GM19397 (cell line): Measurements from ENCODE around the gene RFPL2.
"Not testable (repeated sequence)": the region's sequence is repeated elsewhere in the genome, so short reads cannot be mapped to it uniquely, and the experiment has no call there.

Source experiments
- ATAC-seq: cut with Tn5 transposase; IDR thresholded peaks from one replicate; pipeline ENCODE4 v1.9.1; 2021; ENCODE audit warnings: mild to moderate bottlenecking, moderate library complexity; ENCODE audit not compliant: unreplicated experiment

Gene RFPL2

DNA sequence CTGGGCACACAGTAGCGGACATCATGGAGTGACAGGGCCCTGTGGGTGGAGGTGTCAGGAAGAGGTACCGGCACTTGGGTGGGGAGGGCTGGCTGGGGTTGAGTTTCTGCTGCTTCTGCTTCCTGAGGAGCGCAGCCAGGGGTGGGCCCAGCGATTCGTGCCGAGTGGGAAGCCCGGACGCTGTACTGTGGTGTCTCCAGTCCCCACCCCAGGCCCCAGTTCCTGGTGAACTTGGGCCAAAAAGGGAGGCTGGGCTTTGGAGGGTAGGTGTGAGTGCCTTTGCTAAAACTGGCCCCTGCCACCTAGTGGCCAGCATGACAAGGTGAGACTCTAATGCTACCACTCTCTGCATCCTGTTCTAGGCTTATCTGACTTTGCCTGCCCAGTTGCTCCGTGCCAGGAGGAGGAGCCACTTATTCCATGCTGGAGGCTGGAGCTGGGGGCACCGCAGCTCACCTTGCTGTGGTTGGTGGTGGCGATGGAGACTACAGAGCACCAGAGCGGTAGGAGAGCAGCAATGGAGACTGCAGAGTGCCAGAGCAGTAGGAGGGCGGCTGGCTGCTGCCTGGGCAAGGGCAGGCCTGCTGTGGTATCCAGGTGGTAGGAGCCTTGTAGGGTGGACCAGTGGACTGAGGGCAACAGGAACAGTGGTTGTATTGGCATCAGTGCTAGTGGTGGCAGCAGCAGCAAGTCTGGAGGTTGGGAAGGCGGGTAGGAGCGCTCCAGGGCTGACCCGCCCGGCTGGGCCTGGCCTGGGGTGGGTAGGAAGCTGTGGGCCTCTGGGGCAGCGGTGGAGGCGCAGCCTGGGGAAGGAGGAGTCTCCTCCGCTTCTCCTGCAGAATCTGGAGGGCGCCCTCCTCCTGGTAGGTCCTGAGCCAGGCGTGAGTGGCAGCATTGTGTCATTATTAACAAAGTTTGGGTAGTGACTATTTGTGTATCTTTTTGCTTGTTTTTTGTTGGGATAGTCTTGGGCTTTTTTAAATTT, 2.2 kb upstream of the RFPL2 start:
- ATAC-seq = no peak

DNA sequence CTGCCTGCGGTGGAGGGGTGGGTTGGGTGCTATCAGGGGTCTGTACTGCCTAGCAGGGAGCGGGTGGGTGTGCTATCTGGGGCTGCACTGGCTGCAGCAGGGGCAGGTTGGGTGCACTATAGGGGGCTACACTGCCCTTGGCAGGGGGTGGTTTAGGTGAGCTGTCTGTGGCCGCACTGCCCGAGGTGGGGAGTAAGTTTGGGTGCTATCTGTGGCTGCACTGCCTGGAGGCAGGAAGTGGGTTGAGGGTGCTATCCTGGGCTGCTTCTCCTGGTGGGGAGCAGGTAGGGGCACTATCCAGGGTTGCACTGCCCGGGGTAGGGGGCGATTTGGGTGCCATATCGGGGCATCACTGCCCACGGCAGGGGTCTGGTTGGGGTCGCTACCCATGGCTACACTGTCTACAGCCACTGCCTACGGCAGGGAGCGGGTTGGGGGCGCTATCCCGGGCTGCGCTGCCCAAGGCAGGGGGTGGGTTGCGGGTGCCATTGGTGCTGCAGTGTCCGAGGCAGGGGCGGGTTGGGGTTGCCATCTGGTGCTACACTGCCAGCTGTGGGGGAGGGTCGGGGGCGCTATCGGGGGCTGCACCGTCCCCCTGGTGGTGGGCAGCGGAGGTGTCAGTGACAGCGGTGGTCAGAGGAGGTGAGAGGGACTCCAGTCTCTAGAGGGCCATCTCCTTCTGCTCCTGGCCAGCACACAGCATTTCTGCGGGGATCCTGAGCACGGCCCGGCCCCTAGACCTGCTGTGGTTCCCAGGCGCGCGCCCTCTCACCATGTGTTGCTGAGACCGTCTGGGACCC, 1.3 kb upstream of the RFPL2 start:
- ATAC-seq = no peak

DNA sequence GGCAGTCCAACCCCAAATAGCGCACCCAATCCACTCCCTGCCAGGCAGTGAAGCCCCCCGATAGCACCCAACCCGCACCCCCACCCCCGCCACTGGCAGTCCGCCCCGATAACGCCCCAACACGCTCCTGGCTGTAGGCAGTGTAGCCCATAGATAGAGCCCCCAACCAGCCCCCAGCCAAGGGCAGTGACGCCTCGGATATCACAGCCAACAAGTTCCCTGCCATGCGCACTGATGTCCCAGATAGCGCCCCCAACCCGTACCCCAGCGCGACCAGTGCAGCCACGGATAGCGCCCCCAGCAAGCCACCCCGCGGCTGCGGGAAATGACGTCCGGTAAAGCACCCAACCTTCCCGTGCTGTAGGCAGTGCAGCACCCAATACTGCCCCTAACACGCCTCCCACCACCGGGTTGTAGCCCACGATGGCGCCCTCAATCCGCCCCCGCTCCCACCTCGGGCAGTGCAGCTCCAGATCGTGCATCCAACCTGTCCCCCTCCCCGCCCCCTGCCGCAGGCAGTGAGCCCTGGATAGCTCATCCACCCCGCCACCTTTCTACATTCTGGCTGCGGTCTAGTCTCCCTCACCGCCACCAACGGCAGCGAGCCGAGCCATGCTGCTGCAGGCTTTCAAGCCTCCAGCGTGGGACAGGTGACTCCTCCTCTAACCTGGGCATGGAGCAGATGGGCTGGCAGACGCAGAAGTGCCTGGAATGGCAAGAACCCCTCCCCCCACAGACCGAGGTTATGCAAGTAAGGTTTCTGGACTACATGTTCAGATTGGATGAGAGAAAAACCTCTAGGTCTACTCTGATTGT, 625 bp downstream of the RFPL2 start:
- no peak for ATAC-seq

DNA sequence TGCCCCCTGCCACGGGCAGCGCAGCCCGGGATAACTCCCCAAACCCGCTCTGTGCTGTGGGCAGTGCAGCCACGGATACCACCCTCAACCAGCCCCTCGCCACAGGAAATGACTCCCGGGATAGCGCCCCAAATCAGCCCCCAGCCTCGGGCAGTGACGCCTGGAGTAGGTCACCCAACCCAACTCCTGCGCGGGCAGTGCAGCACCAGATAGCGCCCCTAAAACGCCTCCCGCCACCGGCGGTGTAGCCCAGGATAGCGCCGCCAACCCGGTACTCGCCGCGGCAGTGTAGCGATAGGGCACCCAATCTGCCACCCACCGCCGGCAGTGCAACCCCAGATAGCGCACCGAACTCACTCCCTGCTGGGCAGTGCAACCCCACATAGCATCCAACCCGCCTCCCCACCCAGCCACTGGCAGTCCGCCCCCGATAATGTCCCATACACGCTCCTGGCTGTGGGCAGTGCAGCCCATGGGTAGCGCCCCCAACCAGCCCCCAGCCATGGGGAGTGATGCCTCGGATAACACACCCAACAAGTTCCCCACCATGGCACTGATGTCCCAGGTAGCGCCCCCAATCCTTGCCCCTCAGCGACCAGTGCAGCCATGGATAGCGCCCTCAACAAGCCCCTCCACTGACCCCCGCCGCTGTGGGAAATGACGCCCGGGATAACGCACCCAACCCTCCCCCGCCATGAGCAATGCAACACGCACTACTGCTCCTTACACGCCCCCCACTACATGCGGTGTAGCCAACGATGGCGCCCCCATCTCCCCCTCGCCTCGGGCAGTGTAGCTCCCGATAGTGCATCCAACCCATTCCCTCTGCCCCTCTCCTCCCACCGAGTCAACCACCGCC, 1.5 kb downstream of the RFPL2 start:
- ATAC-seq = no peak

DNA sequence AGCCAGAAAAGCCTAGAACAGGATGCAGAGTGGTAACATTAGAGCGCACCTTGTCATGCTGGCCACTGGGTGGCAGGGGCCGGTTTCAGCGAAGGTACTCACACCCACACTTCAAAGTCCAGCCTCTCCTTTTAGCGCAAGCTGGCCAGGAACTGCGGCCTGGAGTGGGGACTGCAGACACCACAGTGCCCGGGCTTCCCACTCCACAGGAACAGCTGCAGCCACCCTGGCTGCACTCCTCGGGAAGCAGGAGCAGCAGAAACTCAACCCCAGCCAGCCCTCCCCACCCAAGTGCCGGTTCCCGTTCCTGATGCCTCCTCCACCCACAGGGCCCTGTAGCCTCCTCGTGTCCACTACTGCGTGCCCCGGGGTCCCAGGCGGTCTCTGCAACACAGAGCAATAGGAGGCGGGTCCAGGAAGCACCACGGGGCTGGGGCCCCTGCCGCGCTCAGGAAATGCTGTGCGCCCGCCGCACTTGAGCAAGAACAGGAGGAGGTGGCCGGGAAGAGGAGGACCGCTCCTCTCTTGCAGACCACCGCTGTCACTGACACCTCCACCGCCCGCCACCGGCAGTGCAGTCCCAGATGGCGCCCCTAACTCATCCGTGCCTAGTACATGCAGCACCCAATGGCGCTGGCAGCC, 2.2 kb downstream of the RFPL2 start:
- ATAC-seq = no peak

DNA sequence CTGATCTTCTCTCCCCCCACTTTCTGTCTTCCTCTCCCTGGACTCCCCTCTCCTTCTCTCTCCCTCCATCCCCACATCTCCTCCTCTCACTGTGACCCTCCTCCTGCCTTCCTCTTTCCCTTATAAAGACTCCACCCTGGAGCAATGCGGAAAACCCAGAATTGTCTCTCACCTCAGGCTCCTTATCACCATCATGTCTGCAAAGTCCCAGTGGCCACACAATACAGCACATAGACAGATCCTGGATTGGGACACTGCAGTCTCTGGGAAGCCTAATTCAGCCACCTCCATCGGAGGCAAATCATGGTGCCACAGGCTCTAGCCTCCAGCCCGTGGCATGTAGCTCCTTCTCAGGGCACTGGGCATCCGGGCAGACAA, 2.7 kb downstream of the RFPL2 start:
- no peak for ATAC-seq

DNA sequence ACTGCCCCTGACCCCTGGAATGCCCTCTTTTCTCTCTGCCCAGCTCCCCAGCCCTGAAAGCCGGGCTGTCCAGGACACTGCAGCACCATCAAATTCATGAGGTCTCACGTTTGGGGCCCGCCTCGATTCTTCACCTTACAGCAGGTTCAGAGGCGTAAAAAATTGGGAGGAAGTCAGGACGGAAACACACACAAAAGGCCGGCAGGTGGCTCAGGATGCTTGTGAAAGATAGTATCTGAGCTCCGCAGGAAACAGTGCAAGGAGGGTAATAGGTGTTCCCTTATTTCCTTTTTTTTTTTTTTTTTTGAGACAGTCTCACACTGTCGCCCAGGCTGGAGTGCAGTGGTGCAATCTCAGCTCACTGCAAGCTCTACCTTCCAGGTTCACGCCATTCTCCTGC, 4.1 kb downstream of the RFPL2 start:
- ATAC-seq = no peak

DNA sequence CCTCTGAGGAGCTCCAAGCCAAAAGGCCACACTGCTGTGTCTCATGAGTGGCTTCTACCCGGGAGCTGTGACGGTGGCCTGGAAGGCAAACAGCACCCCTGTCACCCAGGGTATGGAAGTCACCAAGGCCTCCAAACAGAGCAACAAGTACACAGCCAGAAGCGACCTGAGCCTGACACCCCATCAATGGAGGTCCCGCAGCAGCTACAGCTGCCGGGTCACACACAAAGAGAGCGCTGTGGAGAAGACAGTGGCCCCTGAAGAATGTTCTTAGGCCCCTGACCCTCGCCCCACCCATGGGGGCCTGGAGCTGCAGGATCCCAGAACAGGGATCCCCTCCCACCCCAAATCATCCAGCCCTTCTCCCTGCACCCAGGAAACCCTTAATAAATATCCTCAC, 4.9 kb downstream of the RFPL2 start:
- ATAC-seq = no peak

DNA sequence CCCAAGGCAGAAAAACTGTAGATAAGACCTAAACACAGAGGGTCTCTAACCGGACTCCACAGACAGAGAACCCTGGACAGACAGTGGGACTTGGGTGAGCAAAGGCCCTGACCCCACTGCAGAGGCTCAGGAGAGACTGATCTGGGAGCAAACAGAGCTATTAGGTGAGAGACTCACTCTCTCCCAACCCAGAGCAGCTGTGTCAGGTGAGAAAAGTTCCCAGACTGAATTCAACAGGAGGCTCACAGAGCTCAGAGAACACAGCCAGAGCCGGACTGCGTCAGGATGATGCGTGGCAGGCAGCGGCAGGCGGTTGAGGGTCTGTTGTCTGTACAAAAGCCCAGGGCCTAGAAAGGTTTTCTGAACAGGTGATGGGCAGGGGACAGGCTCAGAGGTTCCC, 5.5 kb downstream of the RFPL2 start:
- ATAC-seq = no peak

DNA sequence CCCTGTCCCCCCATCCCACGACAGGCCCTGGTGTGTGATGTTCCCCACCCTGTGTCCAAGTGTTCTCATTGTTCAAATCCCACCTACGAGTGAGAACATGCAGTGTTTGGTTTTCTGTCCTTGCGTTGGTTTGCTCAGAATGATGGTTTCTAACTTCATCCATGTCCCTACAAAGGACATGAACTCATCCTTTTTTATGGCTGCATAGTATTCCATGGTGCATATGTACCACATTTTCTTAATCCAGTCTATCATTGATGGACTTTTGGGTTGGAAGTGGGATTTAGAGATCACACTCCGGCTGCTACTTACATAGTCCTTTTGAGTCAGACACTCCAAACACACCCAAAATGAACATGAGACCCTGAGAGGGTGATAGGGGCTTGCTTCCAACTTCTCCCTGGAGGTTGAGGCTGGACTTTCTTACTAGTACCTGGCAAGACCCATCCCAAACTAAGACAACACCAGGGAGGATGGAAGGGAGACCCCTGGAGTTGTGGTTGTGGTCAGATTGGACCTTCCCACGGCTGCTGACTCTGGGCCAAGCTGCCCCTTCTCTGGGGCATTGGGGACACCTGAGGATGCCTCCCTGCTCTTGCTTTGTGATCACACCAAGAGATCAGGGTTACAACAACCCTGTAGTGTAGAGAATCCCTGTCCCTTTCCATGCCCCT, 7.2 kb downstream of the RFPL2 start:
- ATAC-seq = not testable (repeated sequence)

DNA sequence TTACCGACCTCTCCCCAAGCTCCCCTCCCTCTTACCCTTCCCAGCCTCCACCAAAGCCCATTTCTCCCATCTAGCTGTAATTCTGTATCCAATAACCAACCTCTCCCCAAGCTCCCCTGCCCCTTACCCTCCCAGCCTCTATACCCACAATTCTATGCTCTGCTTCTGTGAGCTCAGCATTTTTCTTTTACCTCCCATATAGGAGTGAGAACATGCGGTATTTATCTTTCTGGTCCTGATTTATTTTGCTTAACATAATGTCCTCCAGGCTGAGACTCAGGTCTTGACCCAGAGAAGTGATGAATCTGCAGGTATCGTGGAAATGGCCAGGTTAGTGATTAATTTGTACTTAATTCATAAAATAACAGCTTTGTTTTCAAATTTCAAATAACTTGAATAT, 9.0 kb downstream of the RFPL2 start:
- not testable (repeated sequence) for ATAC-seq

DNA sequence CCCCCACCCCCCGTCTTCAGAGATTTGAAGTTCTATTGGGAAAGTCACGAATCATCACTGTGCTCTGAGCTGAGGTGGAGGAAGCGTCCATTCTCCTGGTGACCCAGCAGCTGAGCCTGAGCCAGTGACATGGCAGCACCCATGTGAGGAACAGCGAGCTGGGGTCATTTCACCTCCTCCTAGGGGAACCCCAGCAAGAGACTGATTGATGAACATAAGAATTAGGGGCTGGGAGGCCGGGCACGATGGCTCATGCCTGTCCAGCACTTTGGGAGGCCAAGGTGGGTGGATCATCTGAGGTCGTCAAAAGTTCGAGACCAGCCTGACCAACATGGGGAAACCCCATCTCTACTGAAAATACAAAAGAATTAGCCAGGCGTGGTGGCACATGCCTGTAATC, 11.5 kb downstream of the RFPL2 start:
- not testable (repeated sequence) for ATAC-seq

DNA sequence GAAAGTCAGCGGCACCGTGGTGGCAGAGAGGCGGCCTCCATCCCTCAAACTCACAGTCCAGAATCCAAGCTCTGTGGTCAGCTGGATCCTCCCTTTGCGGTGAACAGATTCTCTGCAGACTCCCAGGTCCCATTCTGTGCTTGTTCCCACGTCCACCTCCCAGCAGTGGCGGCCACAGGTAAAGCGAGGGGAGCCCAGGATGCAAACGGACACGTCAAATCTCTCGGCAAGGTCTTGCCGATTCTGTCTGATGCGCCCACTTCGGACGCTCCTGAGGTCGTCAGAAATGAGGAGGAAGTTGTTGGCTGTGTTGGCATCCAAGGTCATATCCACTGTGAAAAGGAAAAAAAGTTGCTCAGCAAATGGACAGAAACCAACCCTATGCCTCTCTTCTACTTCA, 13.9 kb downstream of the RFPL2 start:
- not testable (repeated sequence) for ATAC-seq

DNA sequence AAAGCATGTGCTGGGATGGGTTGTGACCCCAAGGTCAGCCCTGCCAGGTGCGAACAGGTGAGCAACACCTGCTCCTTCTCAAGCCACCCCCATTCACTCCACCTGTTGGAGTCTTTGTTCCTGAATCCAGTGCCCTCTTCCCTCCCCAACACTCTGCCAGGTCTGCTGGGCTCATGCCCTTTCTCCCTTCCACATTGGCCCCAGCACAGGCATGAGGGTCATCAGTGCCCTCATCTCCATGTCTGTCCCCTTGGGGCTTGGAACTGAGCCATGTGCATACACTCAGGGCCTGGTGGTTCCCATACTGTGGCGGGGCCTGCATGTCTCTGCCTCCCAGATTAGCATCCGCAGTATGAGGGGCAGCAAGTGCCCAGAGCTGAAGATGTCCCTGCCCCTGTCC, 19.1 kb downstream of the RFPL2 start:
- no peak for ATAC-seq

DNA sequence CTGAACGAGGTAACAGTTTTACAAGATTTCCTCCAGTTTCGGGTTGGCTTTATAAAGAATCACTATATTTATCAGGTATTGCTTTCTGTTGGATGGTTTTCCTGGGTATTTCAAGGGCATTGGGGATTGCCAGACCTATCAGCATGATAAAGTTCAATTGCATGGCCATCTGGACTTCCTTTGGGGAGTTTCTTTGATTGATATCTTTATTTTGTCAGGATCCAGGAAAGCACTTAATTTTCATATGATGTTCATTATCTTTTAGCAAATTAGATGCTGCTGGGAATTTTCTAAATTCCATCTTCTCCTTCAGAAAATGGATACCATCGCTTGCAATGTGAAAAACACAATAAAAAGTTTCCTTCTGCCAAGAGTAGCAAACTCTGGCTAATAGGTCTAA, 21.2 kb downstream of the RFPL2 start:
- ATAC-seq = no peak

DNA sequence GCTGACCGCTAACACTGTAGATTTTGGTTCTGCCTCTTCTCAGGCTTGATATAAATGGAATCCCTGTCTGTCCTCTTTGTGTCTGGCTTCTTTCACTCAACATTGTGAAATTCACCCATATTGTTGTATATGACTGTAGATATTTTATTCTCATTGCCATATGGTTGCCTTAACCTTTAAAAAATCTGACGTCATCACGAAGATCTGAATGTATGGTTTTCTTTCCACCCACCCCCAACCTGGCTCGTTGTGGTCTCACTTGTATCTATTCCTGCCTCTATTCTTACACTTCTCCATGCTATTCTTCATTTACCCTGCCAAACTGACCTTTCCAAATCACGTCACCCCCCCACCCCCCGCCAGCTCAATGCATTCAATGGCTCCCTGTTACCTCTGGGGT, 23.8 kb downstream of the RFPL2 start:
- no peak for ATAC-seq

DNA sequence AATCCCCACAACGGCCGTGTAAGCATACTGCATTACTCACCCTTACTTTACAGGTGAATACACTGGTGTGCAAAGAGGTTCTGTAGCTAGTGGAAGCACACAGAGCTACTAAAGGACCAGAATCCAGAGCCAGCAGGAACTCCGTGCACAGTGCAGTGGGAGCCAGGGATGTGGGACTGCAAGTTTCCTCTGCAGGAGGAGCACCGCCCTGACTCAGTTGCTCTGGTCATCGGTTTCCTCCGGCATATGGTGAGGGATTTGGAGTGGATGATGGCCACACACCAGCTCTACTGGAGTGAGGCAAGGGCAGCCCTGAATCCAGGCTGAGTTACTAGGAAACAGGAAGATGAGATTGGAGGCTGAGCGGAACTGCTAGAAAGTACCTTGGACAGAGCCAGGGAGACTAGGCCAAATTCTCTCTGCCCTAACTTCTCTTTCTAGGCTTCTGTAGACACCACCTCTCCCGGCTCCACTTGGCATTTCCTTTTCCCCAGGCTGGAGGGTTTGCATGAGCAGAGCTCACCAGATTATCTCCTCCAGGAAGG, 27.6 kb downstream of the RFPL2 start:
- no peak for ATAC-seq

DNA sequence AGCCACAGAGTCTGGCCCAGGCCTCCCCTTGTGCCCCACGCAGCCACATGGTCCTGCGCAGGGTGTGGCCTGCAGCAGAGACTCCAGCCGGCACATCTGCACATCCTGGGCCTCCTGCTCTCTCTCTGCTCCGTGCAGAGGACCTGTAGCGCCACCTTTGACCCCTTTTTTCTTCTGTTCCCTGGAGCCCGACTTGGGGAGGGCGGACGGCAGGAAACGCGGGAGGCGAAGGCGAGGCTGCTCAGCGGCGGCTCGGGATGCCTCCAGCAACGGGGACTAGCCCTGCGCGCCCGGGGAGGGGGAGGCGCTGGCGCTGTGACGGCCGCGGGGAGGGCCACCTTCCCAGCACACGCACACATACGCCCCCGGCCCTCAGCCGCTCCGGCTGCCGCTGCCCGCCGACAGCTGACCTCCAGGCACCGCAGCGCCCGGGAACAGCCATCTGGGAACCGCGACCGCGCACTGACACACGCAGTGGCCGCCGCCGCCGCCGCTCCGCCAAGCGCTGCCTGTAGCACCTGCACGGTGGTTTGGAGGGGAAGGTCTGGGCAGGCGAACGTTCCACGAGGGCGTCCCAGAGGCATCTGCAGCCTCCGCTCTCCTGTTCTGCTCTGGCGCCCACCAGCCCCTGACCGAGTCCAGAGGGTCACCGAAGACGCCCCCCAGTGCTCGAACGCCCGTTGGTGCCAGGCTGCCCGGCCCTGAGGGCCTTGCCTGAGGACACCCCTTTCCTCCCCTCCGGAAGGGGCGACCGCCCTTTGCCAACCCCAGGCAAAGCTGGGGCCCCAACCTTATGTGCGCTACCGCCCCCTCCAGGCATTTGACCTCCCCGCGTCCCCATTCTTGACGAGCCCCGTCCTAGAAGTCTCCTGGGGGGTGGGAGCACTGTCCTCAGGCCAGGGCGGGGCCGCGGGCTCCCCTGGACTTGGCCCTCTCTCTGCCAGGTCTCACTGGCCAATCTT, 28.9 kb downstream of the RFPL2 start:
- no peak for ATAC-seq
